Caco-2 (cell line): Measurements from ENCODE around the gene TWF2. TPM values are rescaled to one million over a fixed set of nuclear protein-coding genes. Genes with fewer than 3 reads are reported as not detected.

ENCODE experiments used
- BruUV-seq: library from RNA; stranded (reverse); fragments of 400-500 nt; replicated peaks from 2 replicates; lab custom pipeline; 2021; lab: Mats Ljungman, UMichigan
- CTCF ChIA-PET: fragments of 300-600 bp; sonication (Branson Sonifier 250); formaldehyde crosslinking; loops from one replicate; lab custom pipeline; 2022; ENCODE audit warnings: antibody characterized with exemption; lab: Charles Lee
- POLR2A ChIA-PET: fragments of 300-600 bp; sonication (Branson Sonifier 250); formaldehyde crosslinking; loops from one replicate; lab custom pipeline; 2022; ENCODE audit warnings: antibody characterized with exemption; lab: Charles Lee
- DNase-seq, 2 experiments: peaks; one replicate each; pipeline versions ENCODE4 v3.0.0 to v3.0.0-alpha.2; 2020 to 2022
- H3K27me3 ChIP-seq: replicated peaks from 2 replicates; pipeline ENCODE4 v1.6.0; 2011; ENCODE audit warnings: low read length; ENCODE audit not compliant: control insufficient read depth, insufficient read depth
- H3K36me3 ChIP-seq: 2 replicates; pipeline ENCODE4 v1.5.1; 2011; ENCODE audit warnings: low read length; ENCODE audit not compliant: control insufficient read depth, insufficient read depth
- H3K4me1 ChIP-seq: fragments of 250-450 bp; sonication (Bioruptor Pico); 2 replicates; pipeline ENCODE4 v1.5.1; 2020; ENCODE audit warnings: mild to moderate bottlenecking
- H3K4me3 ChIP-seq: 2 replicates; pipeline ENCODE4 v1.5.1; 2011; ENCODE audit warnings: low read depth, mild to moderate bottlenecking, control low read depth, low read length
- H3K9me3 ChIP-seq: fragments of 250-450 bp; sonication (Bioruptor Pico); 2 replicates; pipeline ENCODE4 v1.5.1; 2020; ENCODE audit warnings: mild to moderate bottlenecking, moderate library complexity
- H3K27ac Mint-ChIP-seq: one replicate; pipeline ENCODE4 v1.8.0; 2022; ENCODE audit warnings: mixed read lengths; ENCODE audit not compliant: unreplicated experiment
- H3K27me3 Mint-ChIP-seq: one replicate; pipeline ENCODE4 v1.8.0; 2022; ENCODE audit warnings: mixed read lengths; ENCODE audit not compliant: insufficient read depth, unreplicated experiment
- H3K36me3 Mint-ChIP-seq: one replicate; pipeline ENCODE4 v1.8.0; 2022; ENCODE audit warnings: mild to moderate bottlenecking, mixed read lengths; ENCODE audit not compliant: insufficient read depth, unreplicated experiment
- H3K4me1 Mint-ChIP-seq: one replicate; pipeline ENCODE4 v1.8.0; 2022; ENCODE audit warnings: low read depth, mixed read lengths; ENCODE audit not compliant: unreplicated experiment
- H3K4me3 Mint-ChIP-seq: one replicate; pipeline ENCODE4 v1.8.0; 2022; ENCODE audit warnings: mild to moderate bottlenecking, moderate library complexity, mixed read lengths; ENCODE audit not compliant: unreplicated experiment
- H3K9me3 Mint-ChIP-seq: one replicate; pipeline ENCODE4 v1.8.0; 2022; ENCODE audit warnings: mixed read lengths; ENCODE audit not compliant: unreplicated experiment
- CTCF ChIP-seq, 2 experiments: fragments of 200-600 bp in 1 of 2; IDR thresholded peaks; 1 replicate in 1 of 2; 2 replicates in 1 of 2; pipeline versions ENCODE4 v1.5.1 to v1.8.0; 2011 to 2022; ENCODE audit warnings: antibody characterized with exemption in 1 of 2, control low read depth in 1 of 2, inconsistent platforms in 1 of 2, low read depth in 1 of 2, low read length in 1 of 2, mild to moderate bottlenecking in 1 of 2, moderate library complexity in 1 of 2; ENCODE audit not compliant: insufficient read depth in 1 of 2, severe bottlenecking in 1 of 2, unreplicated experiment in 1 of 2
- intact Hi-C: fragments of 100-400 bp; cut with micrococcal nuclease; formaldehyde crosslinking; loops from one replicate; pipeline ENCODE4 v1.10.0; 2022; ENCODE audit not compliant: unreplicated experiment
- total RNA-seq: library from RNA; stranded (reverse); gene quantifications from 2 replicates; pipeline ENCODE4 v1.2.3, GENCODE V29; 2022

Gene TWF2
- total RNA-seq, 1 experiment from 2014 or later: 29.9 TPM

DNA sequence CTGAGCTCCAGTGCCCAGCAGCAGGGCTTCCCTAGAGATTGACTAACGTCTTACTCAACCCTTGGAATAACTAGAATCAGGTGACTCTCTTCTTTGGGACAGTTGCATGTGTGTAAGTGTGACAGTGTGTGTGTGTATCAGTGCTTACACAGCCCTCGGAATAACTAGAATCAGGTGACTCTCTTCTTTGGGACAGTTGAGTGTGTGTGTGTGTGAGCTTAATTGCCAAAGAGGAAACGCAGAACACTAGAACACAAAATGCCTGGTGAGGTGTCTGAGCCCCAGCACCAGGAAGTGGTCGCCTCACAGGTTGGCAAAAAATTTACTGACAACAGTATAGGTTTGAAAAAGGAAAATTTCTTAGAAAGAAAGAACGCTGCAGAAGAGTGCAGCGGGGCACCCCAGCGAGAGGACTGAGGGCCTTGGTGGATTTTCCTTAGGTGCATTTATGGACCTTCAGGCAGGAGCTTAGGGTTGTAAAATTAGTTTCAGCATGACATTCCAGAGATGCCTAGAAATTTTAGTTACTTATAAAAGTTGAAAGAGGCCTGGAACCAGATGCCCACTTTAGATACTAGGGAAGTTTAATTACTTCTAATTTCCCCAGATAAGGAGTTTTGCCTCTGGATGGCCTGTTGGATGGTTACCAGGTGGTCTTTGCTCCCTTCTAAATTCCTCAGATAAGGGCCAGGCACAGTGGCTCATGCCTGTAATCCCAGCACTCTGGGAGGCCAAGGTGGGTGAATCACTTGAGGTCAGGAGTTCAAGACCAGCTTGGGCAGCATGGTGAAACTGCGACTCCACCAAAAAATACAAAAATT, 43.2 kb upstream of the TWF2 start:
- peaks cover 11% of the 10 kb centered on the region for H3K4me1 Mint-ChIP-seq
- Histone ChIP-seq H3K36me3 (peaks cover 1% of the 10 kb centered on the region; the same call in 1 of the 2 replicates), H3K4me1 (peaks cover 67% of the 10 kb centered on the region), H3K27me3 (no peaks in the 10 kb centered on the region), H3K4me3 (no peak overlapping the region), H3K9me3 (no peaks in the 10 kb centered on the region)
- H3K27ac Mint-ChIP-seq: peak overlapping the region; percentile 84
- no peaks in the 10 kb centered on the region for H3K9me3 Mint-ChIP-seq
- peak overlapping the region; percentile 56 for H3K4me3 Mint-ChIP-seq
- peaks cover 42% of the 10 kb centered on the region for H3K36me3 Mint-ChIP-seq
- BruUV-seq: no TSS peak
- peak; percentile 59 to 84 for DNase-seq
- intact Hi-C loops: no loop called here
- TF ChIP-seq CTCF (IDR thresholded peaks at IDR 0.05; ENCODE audit: insufficient read depth in 1 of 2, low read depth in 1 of 2, low read length in 1 of 2, severe bottlenecking in 1 of 2, unreplicated experiment in 1 of 2): no peak
- ChIA-PET CTCF (interaction anchor here (0.7 to 1.5 kb wide), 3 partner anchors 9 to 62 kb away, joined by 3 to 5 read pairs (median 3); no protein-coding TSS in a partner anchor), POLR2A (interaction anchor here (0.7 kb wide), 1 partner anchor 37 kb away, joined by 4 read pairs; the partner anchor contains the start of gene PPM1M)
- no peaks in the 10 kb centered on the region for H3K27me3 Mint-ChIP-seq

GRCh38 chr3:52280050-52280461, 41.1 kb upstream of the TWF2 start:
- ChIA-PET POLR2A (no interaction called here), CTCF (interaction anchor here (2.5 kb wide), 1 partner anchor 10 kb away, joined by 16 read pairs; no protein-coding TSS in a partner anchor)
- BruUV-seq: no TSS peak
- Mint-ChIP-seq H3K4me3 (no peak overlapping the region), H3K36me3 (peaks cover 49% of the 10 kb centered on the region), H3K4me1 (peaks cover 14% of the 10 kb centered on the region), H3K27me3 (no peaks in the 10 kb centered on the region), H3K9me3 (no peaks in the 10 kb centered on the region), H3K27ac (peak overlapping the region; percentile 32)
- intact Hi-C loops: no loop called here
- DNase-seq: no peak
- H3K27me3 ChIP-seq: no peaks in the 10 kb centered on the region
- TF ChIP-seq CTCF (IDR thresholded peaks at IDR 0.05; ENCODE audit: insufficient read depth in 1 of 2, low read depth in 1 of 2, low read length in 1 of 2, severe bottlenecking in 1 of 2, unreplicated experiment in 1 of 2): no peak
- peaks cover 3% of the 10 kb centered on the region; the same call in 1 of the 2 replicates for H3K36me3 ChIP-seq
- H3K4me1 ChIP-seq: peaks cover 59% of the 10 kb centered on the region
- H3K9me3 ChIP-seq: no peaks in the 10 kb centered on the region
- H3K4me3 ChIP-seq: no peak overlapping the region

- BruUV-seq: TSS peak; percentile 70
- no peak for DNase-seq
- peaks cover 55% of the 10 kb centered on the region for H3K4me1 ChIP-seq
- no peak overlapping the region for H3K4me3 ChIP-seq
- Mint-ChIP-seq H3K4me1 (peaks cover 14% of the 10 kb centered on the region), H3K27ac (peak overlapping the region; percentile 100), H3K27me3 (no peaks in the 10 kb centered on the region), H3K4me3 (peak overlapping the region; percentile 100), H3K9me3 (no peaks in the 10 kb centered on the region), H3K36me3 (peaks cover 53% of the 10 kb centered on the region)
- intact Hi-C loops: no loop called here
- ChIA-PET POLR2A (interaction anchor here (1.4 kb wide), 1 partner anchor 10 kb away, joined by 18 read pairs; no protein-coding TSS in a partner anchor), CTCF (interaction anchor here (2.5 kb wide), 1 partner anchor 10 kb away, joined by 16 read pairs; no protein-coding TSS in a partner anchor)
- no peaks in the 10 kb centered on the region for H3K27me3 ChIP-seq
- no peaks in the 10 kb centered on the region for H3K9me3 ChIP-seq
- TF ChIP-seq CTCF (IDR thresholded peaks at IDR 0.05; ENCODE audit: insufficient read depth in 1 of 2, low read depth in 1 of 2, low read length in 1 of 2, severe bottlenecking in 1 of 2, unreplicated experiment in 1 of 2): no peak
- peaks cover 3% of the 10 kb centered on the region; the same call in 1 of the 2 replicates for H3K36me3 ChIP-seq
Measured at GRCh38 chr3:52279596-52279995, 40.6 kb upstream of the TWF2 start.
